Measurements from ENCODE around the gene BMP7.

- TF ChIP-seq CTCF (IDR thresholded peaks at IDR 0.05) (no peak), POLR2A (IDR thresholded peaks at IDR 0.05) (no peak)
Measured at GRCh38 chr20:57164872-57165271, 101.6 kb downstream of the BMP7 start.

Data from thyroid gland (tissue), 4 donors.